GM19324 (cell line): Measurements from ENCODE around the gene CLRN1.
"Not testable (repeated sequence)": the region's sequence is repeated elsewhere in the genome, so short reads cannot be mapped to it uniquely, and the experiment has no call there.

Source experiments
- ATAC-seq: cut with Tn5 transposase; IDR thresholded peaks from one replicate; pipeline ENCODE4 v1.9.1; 2021; ENCODE audit warnings: mild to moderate bottlenecking, moderate library complexity; ENCODE audit not compliant: unreplicated experiment, low FRiP score

The CLRN1 gene

GRCh38 chr3:150972366-150973071, at the start of gene CLRN1:
Gene CLRN1, minus strand, starts transcription at chr3:150972727. Its CDS starts 19 bp downstream, at chr3:150972708.
- ATAC-seq = no peak

GRCh38 chr3:151016478-151016795, 43.9 kb upstream of the CLRN1 start:
- ATAC-seq = no peak

- no peak for ATAC-seq
Measured at GRCh38 chr3:151015767-151016477, 43.4 kb upstream of the CLRN1 start.

DNA sequence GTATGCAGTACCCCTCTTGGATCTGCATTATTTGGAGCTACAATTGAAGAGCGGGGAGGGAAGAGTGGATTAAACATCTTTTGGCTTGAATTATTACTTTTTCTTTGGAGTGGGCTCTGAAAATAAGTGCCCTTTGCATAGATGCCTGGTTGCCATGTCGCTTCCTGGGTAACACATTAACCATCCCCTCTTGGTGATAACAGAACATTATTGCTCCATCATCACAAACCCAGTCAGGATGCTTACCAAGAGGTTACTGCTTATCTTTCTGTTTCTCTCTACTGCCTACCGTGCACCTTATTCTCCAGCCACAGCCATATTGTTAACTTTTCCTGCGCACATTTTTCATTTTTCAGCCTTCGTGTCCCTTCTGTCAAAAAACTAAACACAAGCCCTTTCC, 42.7 kb upstream of the CLRN1 start:
- no peak for ATAC-seq

DNA sequence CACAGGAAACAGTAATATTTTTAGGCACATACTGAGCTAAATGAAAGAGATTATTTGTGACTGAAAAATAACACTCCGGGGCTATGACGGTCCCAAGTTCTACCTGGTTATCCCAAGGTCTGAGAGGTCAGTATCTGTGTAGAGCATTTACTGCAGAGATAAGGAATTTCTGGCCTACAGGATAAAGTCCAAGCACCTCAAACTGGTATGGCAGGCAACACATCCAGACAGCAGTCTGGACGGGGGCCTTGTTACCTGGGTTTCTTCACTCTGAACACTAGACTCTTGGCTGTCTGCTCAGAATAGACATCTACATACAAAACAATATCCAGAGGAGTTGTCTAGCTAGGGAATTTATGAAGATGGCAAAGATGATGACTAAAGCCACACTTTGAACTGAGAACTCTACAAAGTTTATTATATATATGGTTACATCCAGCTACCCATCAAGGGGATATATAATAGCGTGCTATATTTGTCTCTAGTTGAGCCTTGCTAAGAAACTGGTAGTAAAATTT, 42.0 kb upstream of the CLRN1 start:
- no peak for ATAC-seq

DNA sequence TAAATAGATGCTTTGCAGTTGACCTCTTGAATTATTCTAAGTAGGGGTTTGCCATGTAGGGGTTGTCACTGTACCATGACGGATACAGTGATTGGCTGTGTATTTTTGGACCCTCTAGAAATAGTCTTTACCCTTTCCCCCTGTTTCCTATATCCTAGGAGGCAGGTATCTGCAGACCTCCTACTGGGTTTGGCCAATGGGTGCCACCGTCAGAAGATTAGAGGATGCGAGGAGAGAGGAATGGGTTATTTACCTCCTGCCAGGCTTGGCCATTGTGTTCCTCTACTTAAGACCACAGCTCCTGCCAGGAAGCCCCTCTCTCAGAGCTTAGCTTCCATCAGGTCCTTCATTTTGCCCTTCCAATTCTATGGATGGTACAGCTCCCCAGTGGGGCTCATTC, 40.2 kb upstream of the CLRN1 start:
- no peak for ATAC-seq

DNA sequence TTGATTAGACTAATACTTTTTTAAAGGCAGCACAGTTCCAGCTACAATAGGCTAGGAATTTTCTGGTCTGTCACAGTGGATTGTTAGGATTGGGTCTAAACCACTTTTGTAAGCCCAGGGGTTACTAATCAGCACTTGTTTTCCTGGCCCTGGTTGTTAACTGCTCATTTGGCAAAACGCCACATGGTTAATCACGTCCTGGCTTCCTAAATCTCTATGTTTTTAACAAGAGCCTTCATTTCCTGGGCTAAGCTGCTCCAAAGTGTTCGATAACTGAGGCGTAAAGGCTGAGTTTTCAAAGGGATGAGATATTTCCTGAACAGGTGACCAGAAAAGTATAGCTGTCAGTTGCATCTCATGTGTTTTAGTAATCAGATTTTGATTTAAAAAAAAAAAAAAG, 38.9 kb upstream of the CLRN1 start:
- ATAC-seq = no peak

DNA sequence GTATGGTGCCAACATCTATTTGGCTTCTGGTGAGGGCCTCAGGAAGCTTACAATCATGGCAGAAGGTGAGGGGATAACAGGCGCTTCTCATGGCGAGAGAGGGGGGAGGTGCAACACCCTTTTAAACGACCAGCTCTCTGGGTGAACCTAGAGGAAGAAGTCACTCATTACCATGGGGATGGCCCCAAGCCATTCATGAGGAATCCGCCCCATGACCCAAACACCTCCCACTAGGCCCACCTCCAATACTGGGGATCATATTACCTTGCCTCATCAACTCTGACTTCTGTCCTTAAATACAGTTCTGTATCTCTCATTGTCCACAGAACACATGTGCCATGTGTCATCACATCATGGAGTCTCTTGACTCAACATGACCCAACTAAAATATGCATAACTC, 37.5 kb upstream of the CLRN1 start:
- ATAC-seq = no peak

- ATAC-seq = no peak
Measured at GRCh38 chr3:151009430-151009829, 36.9 kb upstream of the CLRN1 start.

GRCh38 chr3:151008699-151009098, 36.2 kb upstream of the CLRN1 start:
- no peak for ATAC-seq

DNA sequence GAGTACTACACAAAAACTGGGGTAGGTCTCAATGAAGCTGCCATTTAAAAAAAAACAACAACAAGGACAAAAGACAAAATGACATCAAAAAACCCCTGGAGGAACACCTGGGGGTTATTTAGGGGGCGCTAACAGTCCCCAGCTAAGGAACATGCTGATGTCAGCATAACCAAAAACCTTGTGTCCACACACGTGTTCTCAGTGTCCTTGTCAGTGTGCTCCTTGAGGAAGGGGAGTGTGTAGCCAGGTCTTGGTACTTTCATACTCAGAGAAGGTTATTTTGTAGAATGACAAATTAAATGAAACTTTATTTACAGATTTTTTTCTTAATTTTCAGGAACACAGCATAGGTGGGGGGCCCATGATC, 31.2 kb upstream of the CLRN1 start:
- ATAC-seq = no peak

- ATAC-seq = no peak
Measured at GRCh38 chr3:151003029-151003767, 30.7 kb upstream of the CLRN1 start.

GRCh38 chr3:151002003-151002981, 29.8 kb upstream of the CLRN1 start:
- ATAC-seq = no peak

DNA sequence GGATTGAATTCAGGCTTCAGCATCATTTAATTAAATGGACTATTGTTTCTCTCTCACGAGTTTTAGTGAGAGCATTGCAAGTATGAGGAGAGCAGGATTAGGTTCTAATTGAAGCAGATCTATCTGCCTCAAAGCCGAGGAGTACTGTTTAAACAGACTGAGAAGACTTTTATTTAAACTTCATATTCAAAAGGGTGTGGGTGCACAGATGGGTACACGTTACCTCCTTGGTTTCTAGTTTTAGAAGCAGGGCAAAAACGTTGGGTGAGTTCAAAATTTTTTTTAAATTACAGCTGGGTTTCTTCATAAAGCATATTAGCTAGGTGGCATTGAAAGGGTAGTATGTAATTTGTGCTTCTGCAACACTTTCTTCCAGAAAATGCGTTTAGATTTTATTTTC, 26.5 kb upstream of the CLRN1 start:
- ATAC-seq = no peak

DNA sequence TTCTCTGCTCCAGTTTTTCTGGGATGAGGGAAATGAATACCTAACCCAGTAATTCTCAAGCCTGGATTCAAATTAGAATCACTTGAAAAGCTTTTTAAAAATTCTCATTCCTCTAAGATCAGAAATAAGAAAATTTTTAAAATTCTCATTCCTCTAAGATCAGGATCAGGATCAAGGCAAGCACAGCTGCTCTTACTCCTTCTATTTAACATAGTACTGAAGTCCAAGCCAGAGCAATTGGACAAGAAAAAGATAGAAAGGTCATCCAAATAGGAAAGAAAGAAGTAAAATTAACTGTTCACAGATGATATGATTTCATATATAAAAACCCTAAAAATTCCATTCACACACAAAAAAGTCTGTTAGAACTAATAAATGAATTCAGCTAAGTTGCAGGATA, 24.2 kb upstream of the CLRN1 start:
- ATAC-seq = no peak

- no peak for ATAC-seq
Measured at GRCh38 chr3:150995510-150995909, 23.0 kb upstream of the CLRN1 start.

DNA sequence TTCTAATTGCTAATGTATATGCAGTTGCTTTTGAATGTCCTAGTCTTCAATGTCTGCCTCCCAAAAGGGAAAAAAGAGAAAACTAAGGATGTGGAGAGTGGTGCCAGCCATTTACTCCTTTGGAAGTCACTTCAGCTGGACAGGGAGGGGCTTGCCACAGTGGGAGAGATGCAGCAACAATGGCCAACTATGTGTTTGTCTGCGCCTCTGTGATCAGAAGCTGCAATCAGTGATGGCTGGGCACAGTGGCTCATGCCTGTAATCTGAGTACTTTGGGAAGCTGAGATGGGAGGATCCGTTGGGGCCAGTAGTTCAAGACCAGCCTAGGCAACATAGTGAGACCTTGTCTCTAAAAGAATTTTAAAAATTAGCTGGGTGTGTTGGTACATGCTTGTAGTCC, 16.7 kb upstream of the CLRN1 start:
- no peak for ATAC-seq

GRCh38 chr3:150988395-150988794, 15.9 kb upstream of the CLRN1 start:
- not testable (repeated sequence) for ATAC-seq

DNA sequence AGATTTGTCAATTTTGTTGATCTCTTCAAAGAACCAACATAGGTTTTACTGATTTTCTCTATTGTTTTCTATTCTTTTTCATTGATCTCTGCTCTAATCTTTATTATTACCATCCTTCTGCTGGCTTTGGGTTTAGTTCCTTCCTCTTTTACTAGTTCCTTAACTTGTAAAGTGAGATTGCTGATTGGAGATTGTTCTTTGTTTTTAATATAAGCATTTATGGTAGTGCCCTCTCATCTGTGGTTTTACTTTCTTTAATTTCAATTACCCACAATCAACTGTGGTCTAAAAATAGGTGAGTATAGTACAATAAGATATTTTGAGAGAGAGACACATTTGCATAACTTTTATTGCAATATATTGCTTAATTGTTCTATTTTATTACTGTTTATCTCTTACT, 13.2 kb upstream of the CLRN1 start:
- ATAC-seq = no peak

GRCh38 chr3:150984066-150984465, 11.5 kb upstream of the CLRN1 start:
- ATAC-seq = no peak
